NCI-H526 treated with DMSO at 0.1 percent for 48 hours (cell line): ENCODE results near the gene KLHL29.

Experiments
- DNase-seq: peaks from one replicate; lab custom pipeline; 2025; lab: John Stamatoyannopoulos, UW

Gene KLHL29

GRCh38 chr2:23513245-23513871 lies 128.4 kb downstream of the KLHL29 start:
- no peak for DNase-seq

GRCh38 chr2:23513872-23514793 lies 129.2 kb downstream of the KLHL29 start:
- no peak for DNase-seq

- no peak for DNase-seq
Observed at GRCh38 chr2:23516520-23517256, 131.7 kb downstream of the KLHL29 start.

GRCh38 chr2:23518481-23519333 lies 133.7 kb downstream of the KLHL29 start:
- DNase-seq, result no peak

GRCh38 chr2:23519334-23519651 lies 134.3 kb downstream of the KLHL29 start:
- DNase-seq, result no peak

GRCh38 chr2:23520256-23520655 lies 135.3 kb downstream of the KLHL29 start:
- no peak for DNase-seq

GRCh38 chr2:23521060-23521459 lies 136.1 kb downstream of the KLHL29 start:
- DNase-seq, result no peak

- DNase-seq, result no peak
Observed at GRCh38 chr2:23522726-23523372, 137.9 kb downstream of the KLHL29 start.

- no peak for DNase-seq
Observed at GRCh38 chr2:23523373-23524260, 138.6 kb downstream of the KLHL29 start.

GRCh38 chr2:23524261-23524706 lies 139.3 kb downstream of the KLHL29 start:
- no peak for DNase-seq

GRCh38 chr2:23525137-23525765 lies 140.3 kb downstream of the KLHL29 start:
- no peak for DNase-seq

GRCh38 chr2:23526114-23526513 lies 141.1 kb downstream of the KLHL29 start:
- no peak for DNase-seq

- DNase-seq, result no peak
Observed at GRCh38 chr2:23526835-23527790, 142.1 kb downstream of the KLHL29 start.

- no peak for DNase-seq
Observed at GRCh38 chr2:23528171-23528570, 143.2 kb downstream of the KLHL29 start.

GRCh38 chr2:23528690-23529089 lies 143.7 kb downstream of the KLHL29 start:
- no peak for DNase-seq

- DNase-seq, result no peak
Observed at GRCh38 chr2:23529659-23530058, 144.7 kb downstream of the KLHL29 start.

GRCh38 chr2:23530206-23530908 lies 145.4 kb downstream of the KLHL29 start:
- DNase-seq, result no peak

GRCh38 chr2:23530909-23531276 lies 145.9 kb downstream of the KLHL29 start:
- no peak for DNase-seq
